SK-N-MC (cell line): ENCODE data around the gene NTRK2.

ENCODE experiments used
- DNase-seq: peaks from one replicate; pipeline ENCODE4 v3.0.0-alpha.2; 2011; ENCODE audit warnings: low read depth, low spot score
- H3K27ac ChIP-seq: fragments of 200-600 bp; sonication (generic); 2 replicates; pipeline ENCODE4 v1.5.1; 2016; ENCODE audit warnings: mixed run types
- H3K36me3 ChIP-seq: fragments of 200-600 bp; sonication (generic); 2 replicates; pipeline ENCODE4 v1.6.1; 2017; ENCODE audit warnings: antibody characterized with exemption, low read length, mixed read lengths; ENCODE audit not compliant: insufficient read depth
- H3K4me3 ChIP-seq: fragments of 200-600 bp; sonication (generic); 2 replicates; pipeline ENCODE4 v1.5.1; 2016
- H3K9ac ChIP-seq: fragments of 200-600 bp; sonication (generic); 2 replicates; pipeline ENCODE4 v1.8.0; 2017; ENCODE audit warnings: mixed run types, mixed read lengths; ENCODE audit not compliant: insufficient read length
- H3K9me3 ChIP-seq: fragments of 200-600 bp; sonication (generic); 2 replicates; pipeline ENCODE4 v1.6.1; 2017; ENCODE audit warnings: low read depth, mild to moderate bottlenecking, antibody characterized with exemption, low read length, moderate library complexity, mixed read lengths
- EZH2 ChIP-seq: fragments of 200-600 bp; sonication (generic); IDR thresholded peaks from one replicate; pipeline ENCODE4 v1.6.1; 2017; ENCODE audit warnings: antibody characterized with exemption
- FOXP2 ChIP-seq: optimal IDR thresholded peaks from 2 replicates; pipeline ENCODE3; 2011; ENCODE audit warnings: mild to moderate bottlenecking, moderate library complexity; ENCODE audit not compliant: insufficient read depth; ENCODE audit errors: extremely low read length, control extremely low read depth
- POLR2AphosphoS5 ChIP-seq: IDR thresholded peaks from 2 replicates; pipeline ENCODE4 v1.6.1; 2012; ENCODE audit warnings: mild to moderate bottlenecking, low read depth, low read length, borderline replicate concordance

NTRK2 gene

DNA sequence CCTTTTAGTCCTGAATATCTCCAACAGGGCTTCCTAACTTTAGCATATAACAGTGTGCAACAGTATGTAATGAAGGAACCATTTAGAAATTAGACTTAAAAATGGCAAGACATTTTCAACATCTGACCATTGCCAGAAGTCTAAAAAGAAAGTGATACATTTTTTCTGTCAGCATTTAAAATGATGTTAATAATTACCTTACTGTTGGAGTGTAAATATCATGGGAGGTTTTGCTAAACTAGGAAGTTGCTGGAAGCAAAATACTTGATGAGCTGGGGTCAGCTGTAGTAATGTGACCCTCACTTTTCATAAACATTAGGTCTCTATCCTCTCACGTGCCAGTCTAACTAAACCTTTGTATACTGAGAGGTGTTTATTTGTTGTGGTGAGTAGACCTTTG, 68.8 kb downstream of the NTRK2 start:
- Histone ChIP-seq H3K9ac (no peak overlapping the region), H3K4me3 (no peak overlapping the region), H3K27ac (no peak overlapping the region), H3K36me3 (no peaks in the 10 kb centered on the region), H3K9me3 (no peaks in the 10 kb centered on the region)
- TF ChIP-seq FOXP2 (no peak), POLR2AphosphoS5 (no peak), EZH2 (no peak)
- no peak for DNase-seq

DNA sequence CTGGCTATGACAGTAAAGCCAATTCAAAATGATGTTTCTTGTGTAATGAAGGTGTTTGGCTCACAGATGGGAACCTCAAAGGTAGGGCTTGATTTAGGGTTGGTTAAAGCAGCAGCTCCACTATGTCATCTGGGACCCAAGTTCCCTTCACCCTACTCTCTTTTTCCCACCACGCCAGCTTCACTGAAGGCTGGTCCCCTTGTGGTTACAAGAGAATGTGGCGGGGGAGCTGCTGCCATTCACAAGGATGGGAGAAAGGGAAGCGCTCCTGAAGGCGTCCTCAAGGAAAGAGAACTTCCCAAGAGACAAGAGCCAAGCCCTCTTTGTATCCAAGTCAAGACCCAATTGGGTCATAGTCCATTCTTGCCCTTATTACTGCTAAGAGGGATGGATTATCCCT, 72.7 kb downstream of the NTRK2 start:
- Histone ChIP-seq H3K4me3 (no peak overlapping the region), H3K9ac (no peak overlapping the region), H3K9me3 (no peaks in the 10 kb centered on the region), H3K36me3 (no peaks in the 10 kb centered on the region), H3K27ac (no peak overlapping the region)
- TF ChIP-seq FOXP2: no peak
- TF ChIP-seq POLR2AphosphoS5: no peak
- TF ChIP-seq EZH2: no peak
- DNase-seq: no peak

DNA sequence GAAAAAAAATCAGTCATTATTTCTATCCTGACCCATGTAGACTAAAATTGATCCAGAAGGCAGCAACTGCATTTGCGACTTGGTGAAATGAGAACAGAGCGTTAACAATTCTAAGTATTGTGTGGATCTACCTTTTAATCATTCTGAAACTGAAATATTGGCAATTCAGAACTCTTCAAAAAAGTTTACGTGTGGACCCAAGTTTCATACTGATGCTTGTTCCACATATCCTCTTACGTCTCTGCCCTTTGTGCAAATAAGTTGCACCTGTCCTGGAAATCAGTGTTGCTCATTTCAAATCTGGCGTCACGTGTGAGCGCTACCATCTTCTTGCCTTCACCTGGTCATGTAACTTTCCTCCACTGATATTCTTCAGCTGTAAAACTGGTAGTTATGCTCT, 74.7 kb downstream of the NTRK2 start:
- H3K4me3 ChIP-seq: no peak overlapping the region
- DNase-seq: no peak
- no peaks in the 10 kb centered on the region for H3K9me3 ChIP-seq
- H3K36me3 ChIP-seq: no peaks in the 10 kb centered on the region
- H3K9ac ChIP-seq: no peak overlapping the region
- no peak overlapping the region for H3K27ac ChIP-seq
- no peak for TF ChIP-seq EZH2
- TF ChIP-seq POLR2AphosphoS5: no peak
- no peak for TF ChIP-seq FOXP2

DNA sequence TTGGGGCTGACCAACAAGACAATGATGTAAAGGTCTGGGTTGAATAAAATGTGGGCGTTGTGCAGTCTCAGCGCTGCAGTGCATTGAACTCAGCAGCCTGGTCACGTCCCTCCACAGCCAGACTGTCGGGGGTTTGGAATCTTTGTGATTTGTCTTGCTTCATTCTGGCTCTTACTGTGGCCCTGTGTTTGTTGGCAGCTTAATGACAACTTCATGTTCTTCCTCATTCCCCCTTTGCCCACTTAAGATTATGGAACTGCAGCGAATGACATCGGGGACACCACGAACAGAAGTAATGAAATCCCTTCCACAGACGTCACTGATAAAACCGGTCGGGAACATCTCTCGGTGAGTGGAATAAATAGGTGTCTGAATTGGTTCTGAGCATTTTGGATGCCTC, 75.2 kb downstream of the NTRK2 start:
- no peak overlapping the region for H3K27ac ChIP-seq
- H3K36me3 ChIP-seq: no peaks in the 10 kb centered on the region
- TF ChIP-seq EZH2 (no peak), POLR2AphosphoS5 (no peak), FOXP2 (no peak)
- H3K9ac ChIP-seq: no peak overlapping the region
- no peaks in the 10 kb centered on the region for H3K9me3 ChIP-seq
- H3K4me3 ChIP-seq: no peak overlapping the region
- DNase-seq: no peak

DNA sequence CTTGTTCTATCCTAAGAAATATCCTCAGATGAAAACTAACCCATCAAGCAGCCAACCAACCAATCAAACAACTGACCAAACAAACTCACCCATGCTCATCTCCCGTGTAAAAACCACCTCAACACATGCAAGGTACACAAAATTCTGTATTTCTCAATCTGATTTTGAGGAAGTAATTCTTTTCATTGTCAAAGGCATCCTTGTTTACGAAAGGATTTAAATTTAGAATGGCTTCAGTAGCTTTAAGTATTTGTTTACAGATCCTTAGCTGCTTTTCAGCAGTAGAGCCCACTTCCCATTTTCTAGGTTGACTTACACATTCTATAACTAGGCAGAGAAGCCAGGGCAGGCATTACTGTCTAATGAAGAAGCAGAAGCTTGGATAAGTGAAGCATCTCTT, 78.6 kb downstream of the NTRK2 start:
- no peaks in the 10 kb centered on the region for H3K36me3 ChIP-seq
- no peak for DNase-seq
- H3K27ac ChIP-seq: no peak overlapping the region
- H3K9me3 ChIP-seq: no peaks in the 10 kb centered on the region
- H3K9ac ChIP-seq: no peak overlapping the region
- H3K4me3 ChIP-seq: no peak overlapping the region
- TF ChIP-seq POLR2AphosphoS5 (no peak), FOXP2 (no peak), EZH2 (no peak)

DNA sequence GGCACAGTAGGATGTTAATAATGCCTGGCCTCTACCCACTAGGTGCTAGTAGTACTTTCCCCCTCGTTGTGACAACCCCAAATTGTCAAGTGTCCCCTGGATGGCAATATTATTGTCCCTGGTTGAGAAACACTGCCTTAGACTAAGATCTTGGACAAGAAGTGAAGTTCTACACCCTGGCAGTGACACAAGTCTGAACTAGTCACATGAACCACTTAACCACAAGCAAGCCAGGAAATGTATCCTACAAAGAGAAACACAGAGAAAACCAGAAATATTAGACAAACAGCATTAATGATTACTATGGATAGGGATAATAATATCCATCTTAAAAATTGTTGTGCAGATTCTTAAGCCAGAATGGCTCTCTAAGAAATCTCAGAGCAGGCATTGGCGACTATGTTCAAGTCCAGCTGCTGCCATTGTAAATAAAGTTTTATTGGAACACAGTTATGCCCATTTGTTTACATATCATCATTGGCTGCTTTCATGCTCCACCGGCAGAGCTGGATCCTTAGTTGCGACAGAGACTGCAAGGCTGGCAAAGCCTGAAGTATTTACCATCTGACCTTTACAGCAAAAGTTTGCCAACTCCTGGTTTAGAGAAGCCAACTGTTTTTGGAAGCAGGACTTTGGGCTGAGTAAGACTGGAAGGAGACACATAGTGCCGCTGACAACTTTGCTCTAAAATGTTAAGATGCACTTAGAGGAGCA, 80.8 kb downstream of the NTRK2 start:
- no peaks in the 10 kb centered on the region for H3K36me3 ChIP-seq
- H3K4me3 ChIP-seq: no peak overlapping the region
- H3K9me3 ChIP-seq: no peaks in the 10 kb centered on the region
- DNase-seq: no peak
- no peak overlapping the region for H3K27ac ChIP-seq
- TF ChIP-seq FOXP2 (no peak), POLR2AphosphoS5 (no peak), EZH2 (no peak)
- H3K9ac ChIP-seq: no peak overlapping the region

DNA sequence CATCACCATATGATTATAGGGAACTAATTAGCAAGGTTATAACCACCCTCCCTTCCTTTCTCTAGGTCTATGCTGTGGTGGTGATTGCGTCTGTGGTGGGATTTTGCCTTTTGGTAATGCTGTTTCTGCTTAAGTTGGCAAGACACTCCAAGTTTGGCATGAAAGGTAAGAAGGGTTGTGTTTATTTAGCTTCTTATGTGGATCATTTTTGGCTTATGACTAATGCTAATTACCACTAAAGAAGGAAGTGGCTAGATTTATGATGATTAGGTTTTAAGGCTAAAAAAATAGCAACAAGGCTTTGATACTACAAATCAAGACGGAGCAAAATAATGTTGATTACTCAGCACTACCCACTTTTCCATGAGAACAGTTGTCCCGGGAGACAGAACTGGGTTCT, 82.4 kb downstream of the NTRK2 start:
- H3K27ac ChIP-seq: no peak overlapping the region
- no peak overlapping the region for H3K9ac ChIP-seq
- no peaks in the 10 kb centered on the region for H3K9me3 ChIP-seq
- no peaks in the 10 kb centered on the region for H3K36me3 ChIP-seq
- TF ChIP-seq FOXP2: no peak
- TF ChIP-seq EZH2: no peak
- no peak for TF ChIP-seq POLR2AphosphoS5
- no peak overlapping the region for H3K4me3 ChIP-seq
- DNase-seq: no peak

DNA sequence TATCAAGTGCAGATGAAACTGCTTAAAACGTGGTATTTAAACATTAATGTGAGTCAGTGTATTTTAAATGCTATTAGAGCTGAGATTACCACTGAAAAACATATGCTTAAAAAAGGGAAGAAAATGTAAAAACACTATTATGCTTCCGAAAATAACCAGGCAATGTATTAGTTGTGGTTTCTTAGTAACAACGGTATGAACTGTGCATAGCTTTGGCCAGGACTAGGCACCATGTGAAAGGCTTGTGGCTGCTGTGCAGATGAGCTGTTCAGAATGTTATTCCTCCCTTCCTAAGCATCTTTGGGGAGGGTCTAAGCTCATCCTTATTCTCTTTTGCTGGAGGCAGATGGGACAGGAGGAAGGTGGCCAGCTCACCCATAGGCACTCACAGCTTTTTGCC, 84.9 kb downstream of the NTRK2 start:
- Histone ChIP-seq H3K36me3 (no peaks in the 10 kb centered on the region), H3K4me3 (no peak overlapping the region), H3K27ac (no peak overlapping the region), H3K9me3 (no peaks in the 10 kb centered on the region), H3K9ac (no peak overlapping the region)
- no peak for DNase-seq
- TF ChIP-seq EZH2 (no peak), FOXP2 (no peak), POLR2AphosphoS5 (no peak)

DNA sequence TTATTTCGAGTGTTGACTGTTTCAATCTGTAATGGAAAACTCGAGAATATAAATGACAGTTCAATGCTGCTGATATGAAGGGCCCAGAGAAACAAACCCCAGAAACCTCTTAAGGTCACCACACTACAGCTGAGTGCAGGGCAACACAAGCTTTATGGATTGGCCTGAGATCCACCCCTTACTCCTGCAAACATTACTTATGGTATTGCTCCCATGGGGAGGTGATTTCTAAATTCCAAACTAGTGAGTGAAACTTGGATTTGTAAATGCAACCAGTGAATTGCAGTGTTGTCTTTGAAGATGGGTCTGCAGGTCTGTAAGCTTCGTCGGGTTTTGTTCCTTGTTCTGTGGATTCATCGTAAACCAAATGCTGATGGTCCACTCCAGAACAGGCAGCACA, 85.4 kb downstream of the NTRK2 start:
- DNase-seq: no peak
- Histone ChIP-seq H3K9me3 (no peaks in the 10 kb centered on the region), H3K9ac (no peak overlapping the region), H3K4me3 (no peak overlapping the region), H3K36me3 (no peaks in the 10 kb centered on the region), H3K27ac (no peak overlapping the region)
- TF ChIP-seq FOXP2 (no peak), EZH2 (no peak), POLR2AphosphoS5 (no peak)
